CD4-positive, alpha-beta T cell treated with Interleukin-21 for 1 hour (primary cell): ENCODE data around the gene PRPF31.
"Not testable (repeated sequence)": the region's sequence is repeated elsewhere in the genome, so short reads cannot be mapped to it uniquely, and the experiment has no call there.

ENCODE experiments used
- DNase-seq: peaks from one replicate; pipeline ENCODE4 v3.0.0-alpha.2; 2020

Gene PRPF31

GRCh38 chr19:54164369-54165068 lies 49.0 kb downstream of the PRPF31 start:
- DNase-seq: peak; percentile 81

- DNase-seq: no peak
Observed at GRCh38 chr19:54165222-54165621, 49.7 kb downstream of the PRPF31 start.

GRCh38 chr19:54168174-54168917 lies 52.8 kb downstream of the PRPF31 start:
- DNase-seq: peak; percentile 87

- no peak for DNase-seq
Observed at GRCh38 chr19:54169149-54169740, 53.7 kb downstream of the PRPF31 start.

- DNase-seq: not testable (repeated sequence)
Observed at GRCh38 chr19:54171736-54172431, 56.3 kb downstream of the PRPF31 start.

GRCh38 chr19:54172471-54173358 lies 57.2 kb downstream of the PRPF31 start, which contains the start of gene TMC4:
TMC4 (minus strand) TSS chr19:54173160; CDS start chr19:54173117, 43 bp downstream.
- DNase-seq: no peak

GRCh38 chr19:54173359-54173699 lies 57.8 kb downstream of the PRPF31 start:
- no peak for DNase-seq

GRCh38 chr19:54173951-54174834 lies 58.6 kb downstream of the PRPF31 start:
- no peak for DNase-seq

- peak; percentile 48 for DNase-seq
Observed at GRCh38 chr19:54178581-54179261, 63.2 kb downstream of the PRPF31 start.

GRCh38 chr19:54179262-54179852 lies 63.8 kb downstream of the PRPF31 start:
- no peak for DNase-seq

GRCh38 chr19:54179921-54180461 lies 64.4 kb downstream of the PRPF31 start:
- DNase-seq: no peak

- no peak for DNase-seq
Observed at GRCh38 chr19:54180691-54181091, 65.1 kb downstream of the PRPF31 start.
